Measurements from ENCODE around the gene ANGPTL7.

Gene ANGPTL7

DNA sequence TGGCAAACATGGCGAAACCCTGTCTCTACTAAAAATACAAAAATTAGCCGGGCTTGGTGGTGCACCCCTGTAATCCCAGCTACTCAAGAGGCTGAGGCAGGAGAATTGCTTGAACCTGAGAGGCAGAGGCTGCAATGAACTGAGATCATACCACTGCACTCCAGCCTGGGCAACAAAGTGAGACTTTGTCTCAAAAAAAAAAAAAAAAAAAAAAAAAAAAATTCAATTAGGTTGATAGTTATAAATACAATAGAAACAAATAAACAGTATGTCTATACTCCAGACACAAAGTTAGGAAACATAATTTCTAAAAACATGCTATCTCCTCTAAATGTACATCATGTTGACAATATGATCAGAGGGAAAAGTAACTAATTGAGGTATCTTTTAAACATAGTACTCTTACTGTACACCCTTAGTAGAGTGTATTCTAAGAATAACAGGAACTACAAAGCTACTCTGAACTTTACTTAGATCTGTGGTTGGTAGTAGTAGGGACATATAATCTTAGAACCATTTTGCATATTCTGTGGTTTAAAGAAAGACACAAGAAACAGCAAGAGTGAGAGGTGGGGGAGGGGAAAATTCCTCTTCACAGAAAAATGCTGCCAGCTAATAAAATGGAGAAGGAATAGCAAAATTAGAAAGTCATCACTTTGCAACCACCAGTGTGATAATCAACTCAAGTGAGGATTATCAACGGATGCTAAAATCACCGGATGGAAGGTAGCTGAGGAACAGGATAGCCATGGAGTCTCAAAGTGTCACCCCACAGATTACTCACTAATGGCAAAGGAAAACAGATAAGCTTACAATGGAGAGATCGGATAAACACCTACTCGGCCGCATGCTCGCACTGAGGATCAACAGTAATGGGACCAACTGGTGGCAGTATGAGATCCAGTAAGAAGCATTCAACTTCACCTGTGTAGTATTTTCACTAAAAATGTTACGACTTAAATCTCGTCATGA is 38.2 kb downstream of the ANGPTL7 start:
- ChIA-PET CTCF (interaction anchor here (0.6 to 2.1 kb wide), 5 partner anchors 10 to 190 kb away, joined by 4 to 11 read pairs (median 4); no protein-coding TSS in a partner anchor), POLR2A (no interaction called here)
- Histone ChIP-seq H3K4me3 (ENCODE audit: low read depth, low read length) (no peak overlapping the region), H3K4me1 (ENCODE audit: control insufficient read depth, insufficient read depth, low read length) (no peaks in the 10 kb centered on the region), H3K9me3 (ENCODE audit: control insufficient read depth, insufficient read depth, low read depth, low read length) (no peaks in the 10 kb centered on the region), H3K36me3 (ENCODE audit: control insufficient read depth in 2 of 2, insufficient read depth in 1 of 2, low read length in 2 of 2) (peaks cover 69 to 89% of the 10 kb centered on the region in 2 experiments), H3K27ac (ENCODE audit: extremely low read depth, low read depth, low read length) (no peak overlapping the region)
- no peak for TF ChIP-seq ZNF184 (tag by site-specific recombination; IDR thresholded peaks at IDR 0.05)
- TF ChIP-seq, protein P1, sequence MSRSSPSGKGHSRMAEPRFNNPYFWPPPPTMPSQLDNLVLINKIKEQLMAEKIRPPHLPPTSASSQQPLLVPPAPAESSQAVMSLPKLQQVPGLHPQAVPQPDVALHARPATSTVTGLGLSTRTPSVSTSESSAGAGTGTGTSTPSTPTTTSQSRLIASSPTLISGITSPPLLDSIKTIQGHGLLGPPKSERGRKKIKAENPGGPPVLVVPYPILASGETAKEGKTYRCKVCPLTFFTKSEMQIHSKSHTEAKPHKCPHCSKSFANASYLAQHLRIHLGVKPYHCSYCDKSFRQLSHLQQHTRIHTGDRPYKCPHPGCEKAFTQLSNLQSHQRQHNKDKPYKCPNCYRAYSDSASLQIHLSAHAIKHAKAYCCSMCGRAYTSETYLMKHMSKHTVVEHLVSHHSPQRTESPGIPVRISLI (tag by site-specific recombination; IDR thresholded peaks at IDR 0.05) = peak; percentile 53; the same call in 1 of the 2 replicates

DNA sequence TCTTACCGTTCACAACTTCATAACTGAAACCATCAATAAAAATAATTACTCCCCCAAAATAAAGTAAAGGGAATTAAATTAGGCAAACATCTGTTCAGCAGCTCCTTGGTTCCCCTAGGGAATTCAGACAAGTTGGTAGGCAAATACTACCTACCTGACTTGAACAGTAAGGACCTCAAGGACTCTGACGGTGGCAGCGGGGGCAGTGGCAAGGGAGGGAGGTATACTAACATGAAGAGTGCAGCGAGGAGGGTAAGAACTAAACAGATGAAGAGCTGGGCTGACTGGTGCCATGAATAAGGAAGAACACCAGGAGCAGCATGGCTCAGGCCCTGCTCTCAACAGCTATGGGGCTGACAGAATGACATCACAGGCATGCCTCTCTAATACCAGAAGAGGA is 40.0 kb downstream of the ANGPTL7 start:
- Histone ChIP-seq H3K36me3 (ENCODE audit: control insufficient read depth in 2 of 2, insufficient read depth in 1 of 2, low read length in 2 of 2) (peaks cover 77 to 94% of the 10 kb centered on the region in 2 experiments), H3K27ac (ENCODE audit: extremely low read depth, low read depth, low read length) (no peak overlapping the region), H3K4me3 (ENCODE audit: low read depth, low read length) (no peak overlapping the region), H3K9me3 (ENCODE audit: control insufficient read depth, insufficient read depth, low read depth, low read length) (no peaks in the 10 kb centered on the region), H3K4me1 (ENCODE audit: control insufficient read depth, insufficient read depth, low read length) (no peaks in the 10 kb centered on the region)
- ChIA-PET POLR2A (no interaction called here), CTCF (interaction anchor here (0.8 to 1.3 kb wide), 4 partner anchors 12 to 192 kb away, joined by 3 to 4 read pairs (median 3); no protein-coding TSS in a partner anchor)
- TF ChIP-seq ZBTB21 (tag by site-specific recombination; IDR thresholded peaks at IDR 0.05) = no peak

DNA sequence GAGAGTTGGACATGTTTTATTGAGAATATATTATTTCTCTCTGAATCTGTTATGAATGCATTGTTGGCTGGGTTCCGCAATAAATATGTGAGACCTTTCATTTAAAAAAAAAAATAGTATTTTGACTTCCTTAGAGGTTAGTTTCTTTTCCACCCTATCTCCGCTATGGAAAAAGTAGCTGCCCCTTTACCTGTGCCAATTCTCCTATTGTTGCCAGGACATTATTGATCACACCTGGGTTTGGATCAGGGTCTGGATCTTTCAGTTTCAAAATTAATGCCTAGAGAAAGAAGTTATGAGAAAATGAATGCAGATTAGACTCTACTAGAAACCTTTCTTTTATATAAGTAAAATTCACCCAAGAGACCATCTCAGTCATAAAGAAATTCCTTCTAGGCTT is 44.1 kb downstream of the ANGPTL7 start:
- H3K4me1 ChIP-seq (ENCODE audit: control insufficient read depth, insufficient read depth, low read length) = no peaks in the 10 kb centered on the region
- POLR2A ChIA-PET = no interaction called here
- peaks cover 55 to 100% of the 10 kb centered on the region in 2 experiments for H3K36me3 ChIP-seq (ENCODE audit: control insufficient read depth in 2 of 2, insufficient read depth in 1 of 2, low read length in 2 of 2)
- CTCF ChIA-PET = interaction anchor here (0.7 to 3.8 kb wide), 2 partner anchors 8 to 196 kb away, joined by 5 to 18 read pairs; no protein-coding TSS in a partner anchor
- TF ChIP-seq BCL11B (tag by site-specific recombination; IDR thresholded peaks at IDR 0.05; ENCODE audit: low read depth) = no peak
- TF ChIP-seq ZNF354C (tag by site-specific recombination; IDR thresholded peaks at IDR 0.05; ENCODE audit: borderline replicate concordance, low read depth) = no peak
- TF ChIP-seq, protein P2, sequence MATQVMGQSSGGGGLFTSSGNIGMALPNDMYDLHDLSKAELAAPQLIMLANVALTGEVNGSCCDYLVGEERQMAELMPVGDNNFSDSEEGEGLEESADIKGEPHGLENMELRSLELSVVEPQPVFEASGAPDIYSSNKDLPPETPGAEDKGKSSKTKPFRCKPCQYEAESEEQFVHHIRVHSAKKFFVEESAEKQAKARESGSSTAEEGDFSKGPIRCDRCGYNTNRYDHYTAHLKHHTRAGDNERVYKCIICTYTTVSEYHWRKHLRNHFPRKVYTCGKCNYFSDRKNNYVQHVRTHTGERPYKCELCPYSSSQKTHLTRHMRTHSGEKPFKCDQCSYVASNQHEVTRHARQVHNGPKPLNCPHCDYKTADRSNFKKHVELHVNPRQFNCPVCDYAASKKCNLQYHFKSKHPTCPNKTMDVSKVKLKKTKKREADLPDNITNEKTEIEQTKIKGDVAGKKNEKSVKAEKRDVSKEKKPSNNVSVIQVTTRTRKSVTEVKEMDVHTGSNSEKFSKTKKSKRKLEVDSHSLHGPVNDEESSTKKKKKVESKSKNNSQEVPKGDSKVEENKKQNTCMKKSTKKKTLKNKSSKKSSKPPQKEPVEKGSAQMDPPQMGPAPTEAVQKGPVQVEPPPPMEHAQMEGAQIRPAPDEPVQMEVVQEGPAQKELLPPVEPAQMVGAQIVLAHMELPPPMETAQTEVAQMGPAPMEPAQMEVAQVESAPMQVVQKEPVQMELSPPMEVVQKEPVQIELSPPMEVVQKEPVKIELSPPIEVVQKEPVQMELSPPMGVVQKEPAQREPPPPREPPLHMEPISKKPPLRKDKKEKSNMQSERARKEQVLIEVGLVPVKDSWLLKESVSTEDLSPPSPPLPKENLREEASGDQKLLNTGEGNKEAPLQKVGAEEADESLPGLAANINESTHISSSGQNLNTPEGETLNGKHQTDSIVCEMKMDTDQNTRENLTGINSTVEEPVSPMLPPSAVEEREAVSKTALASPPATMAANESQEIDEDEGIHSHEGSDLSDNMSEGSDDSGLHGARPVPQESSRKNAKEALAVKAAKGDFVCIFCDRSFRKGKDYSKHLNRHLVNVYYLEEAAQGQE (tag by site-specific recombination; IDR thresholded peaks at IDR 0.05) = no peak
- no peak for TF ChIP-seq ZFP37 (tag by site-specific recombination; IDR thresholded peaks at IDR 0.05)
- TF ChIP-seq, protein P3, sequence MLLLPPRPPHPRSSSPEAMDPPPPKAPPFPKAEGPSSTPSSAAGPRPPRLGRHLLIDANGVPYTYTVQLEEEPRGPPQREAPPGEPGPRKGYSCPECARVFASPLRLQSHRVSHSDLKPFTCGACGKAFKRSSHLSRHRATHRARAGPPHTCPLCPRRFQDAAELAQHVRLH (tag by site-specific recombination; IDR thresholded peaks at IDR 0.05) = no peak
- TF ChIP-seq, protein P4, sequence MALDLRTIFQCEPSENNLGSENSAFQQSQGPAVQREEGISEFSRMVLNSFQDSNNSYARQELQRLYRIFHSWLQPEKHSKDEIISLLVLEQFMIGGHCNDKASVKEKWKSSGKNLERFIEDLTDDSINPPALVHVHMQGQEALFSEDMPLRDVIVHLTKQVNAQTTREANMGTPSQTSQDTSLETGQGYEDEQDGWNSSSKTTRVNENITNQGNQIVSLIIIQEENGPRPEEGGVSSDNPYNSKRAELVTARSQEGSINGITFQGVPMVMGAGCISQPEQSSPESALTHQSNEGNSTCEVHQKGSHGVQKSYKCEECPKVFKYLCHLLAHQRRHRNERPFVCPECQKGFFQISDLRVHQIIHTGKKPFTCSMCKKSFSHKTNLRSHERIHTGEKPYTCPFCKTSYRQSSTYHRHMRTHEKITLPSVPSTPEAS (tag by site-specific recombination; IDR thresholded peaks at IDR 0.05) = no peak
- TF ChIP-seq TRIM28 (IDR thresholded peaks at IDR 0.05; ENCODE audit: borderline replicate concordance, low read length) = no peak
- H3K4me3 ChIP-seq (ENCODE audit: low read depth, low read length) = no peak overlapping the region
- no peaks in the 10 kb centered on the region for H3K9me3 ChIP-seq (ENCODE audit: control insufficient read depth, insufficient read depth, low read depth, low read length)
- H3K27ac ChIP-seq (ENCODE audit: extremely low read depth, low read depth, low read length) = no peak overlapping the region

Data from HEK293 (cell line).